Measurements from ENCODE around the gene RGS7BP.

Gene RGS7BP

DNA sequence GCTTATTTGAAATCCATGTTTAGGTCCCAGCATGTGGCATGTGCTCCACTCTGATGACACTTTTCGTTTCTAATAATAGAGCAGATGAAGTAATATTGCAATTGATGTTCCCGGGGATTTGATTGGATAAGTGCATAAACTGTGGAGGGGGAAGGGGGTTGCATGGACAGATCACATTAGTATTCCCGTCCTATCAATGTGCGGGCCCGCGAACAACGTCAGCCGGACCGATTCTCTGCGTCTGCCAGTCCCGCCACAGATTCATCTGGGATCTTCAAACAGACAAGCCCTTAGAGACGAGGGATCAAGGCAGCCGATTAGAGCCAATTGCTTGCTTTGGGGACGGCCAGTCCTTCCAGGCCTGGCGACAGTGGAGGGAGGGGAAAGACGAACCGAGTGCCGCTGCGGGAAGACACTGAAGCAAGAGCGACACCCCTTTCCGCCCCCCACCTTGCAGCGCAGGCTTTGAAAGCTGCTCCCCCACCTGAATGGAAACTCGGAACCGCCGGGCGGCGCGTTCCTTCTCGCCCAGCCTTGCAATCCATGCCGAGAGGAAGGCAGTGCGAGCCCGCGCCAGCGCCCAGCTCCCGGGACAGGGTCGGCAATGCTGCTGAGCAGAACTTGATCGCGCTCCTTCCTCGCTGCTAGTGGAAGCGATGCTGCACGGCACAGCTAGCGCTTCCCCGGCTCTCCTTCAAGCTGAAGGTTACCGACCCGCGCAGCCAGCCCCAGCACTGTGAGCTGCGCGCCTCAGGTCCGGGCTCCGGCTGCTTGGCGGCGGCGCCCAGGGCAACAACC, at the start of gene RGS7BP:
TSS of gene RGS7BP (plus strand) at position 247 of the 798 bp plus-strand sequence. CDS start 610 bp downstream, outside the sequence.
- TF ChIP-seq GATA3 (IDR thresholded peaks at IDR 0.05; ENCODE audit: low read depth, low read length) (no peak), GATA2 (IDR thresholded peaks at IDR 0.05; ENCODE audit: low read depth, low read length) (no peak)

DNA sequence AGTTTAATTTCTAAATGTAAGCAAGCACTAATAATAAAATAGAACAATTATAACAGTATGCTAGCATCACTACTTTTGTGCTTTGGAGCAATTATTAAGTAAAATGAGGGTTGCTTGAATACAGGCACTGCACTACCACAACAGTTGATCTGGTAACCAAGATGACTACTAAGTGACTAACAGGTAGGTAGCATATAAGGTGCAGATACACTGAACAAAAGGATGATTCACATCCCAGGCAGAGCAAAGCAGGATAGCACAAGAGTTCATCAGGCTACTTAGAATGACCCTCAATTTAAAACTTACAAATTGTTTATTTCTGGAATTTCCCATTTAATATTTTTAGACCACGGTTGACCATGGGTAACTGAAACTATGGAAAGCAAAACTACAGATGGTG, 48.0 kb upstream of the RGS7BP start:
- TF ChIP-seq GATA3 (IDR thresholded peaks at IDR 0.05; ENCODE audit: low read depth, low read length), result no peak
- no peak for TF ChIP-seq GATA2 (IDR thresholded peaks at IDR 0.05; ENCODE audit: low read depth, low read length)

DNA sequence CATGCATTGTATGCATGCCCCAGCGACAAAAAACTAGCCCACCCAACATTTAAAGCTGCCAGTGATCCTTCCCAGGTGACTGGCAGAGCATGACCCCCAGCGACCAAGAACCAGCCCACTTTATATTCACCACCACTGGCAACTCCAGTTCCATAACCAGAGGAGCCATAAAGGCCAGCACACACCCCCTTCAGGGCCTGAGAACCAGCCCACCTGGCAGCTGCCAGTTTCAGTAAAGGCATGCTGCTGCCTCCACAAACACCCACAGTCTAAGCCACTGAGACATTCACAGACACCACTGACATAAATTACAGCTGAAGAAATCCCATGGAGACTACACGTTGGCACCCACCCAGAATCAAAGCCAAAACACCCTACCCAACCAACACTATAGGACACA, 46.9 kb upstream of the RGS7BP start:
- no peak for TF ChIP-seq GATA3 (IDR thresholded peaks at IDR 0.05; ENCODE audit: low read depth, low read length)
- no peak for TF ChIP-seq GATA2 (IDR thresholded peaks at IDR 0.05; ENCODE audit: low read depth, low read length)

DNA sequence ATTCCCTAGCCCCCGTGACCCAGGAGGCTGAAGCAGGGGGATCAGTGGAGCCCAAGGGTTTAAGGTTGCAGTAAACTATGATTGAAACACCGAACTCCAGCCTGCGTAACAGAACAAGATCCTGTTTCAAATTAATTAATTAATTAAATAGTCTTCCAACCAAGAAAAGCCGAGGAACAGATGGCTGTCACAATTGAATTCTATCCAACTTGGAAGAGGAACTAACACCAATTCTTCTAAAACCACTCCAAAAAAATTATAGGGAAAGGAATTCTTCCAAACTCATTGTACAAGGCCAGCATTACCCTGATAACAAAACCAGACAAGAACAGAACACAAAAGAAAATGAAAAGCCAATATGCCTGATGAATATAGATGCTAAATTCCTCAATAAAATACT, 43.4 kb upstream of the RGS7BP start:
- TF ChIP-seq GATA3 (IDR thresholded peaks at IDR 0.05; ENCODE audit: low read depth, low read length) (no peak), GATA2 (IDR thresholded peaks at IDR 0.05; ENCODE audit: low read depth, low read length) (no peak)

DNA sequence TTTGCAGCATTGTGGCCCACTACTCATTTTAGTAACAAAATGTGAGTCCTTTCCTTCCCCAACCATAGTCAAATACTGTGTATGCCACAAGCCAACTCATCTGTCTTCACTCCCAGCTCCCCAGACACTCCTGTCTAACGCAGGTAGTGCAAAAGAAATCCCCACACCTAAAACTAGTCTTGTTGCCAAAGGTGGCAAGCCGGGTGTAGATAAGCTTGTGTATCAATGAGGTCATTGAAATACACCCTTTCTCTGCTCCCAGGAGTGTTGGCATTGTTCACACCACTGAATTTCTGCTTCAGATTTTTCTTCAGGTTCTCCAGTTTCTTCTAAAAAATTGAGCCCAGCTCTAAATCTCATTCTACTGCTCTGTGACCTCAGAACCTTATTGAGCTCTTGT, 19.7 kb upstream of the RGS7BP start:
- TF ChIP-seq GATA3 (IDR thresholded peaks at IDR 0.05; ENCODE audit: low read depth, low read length) (no peak), GATA2 (IDR thresholded peaks at IDR 0.05; ENCODE audit: low read depth, low read length) (no peak)

DNA sequence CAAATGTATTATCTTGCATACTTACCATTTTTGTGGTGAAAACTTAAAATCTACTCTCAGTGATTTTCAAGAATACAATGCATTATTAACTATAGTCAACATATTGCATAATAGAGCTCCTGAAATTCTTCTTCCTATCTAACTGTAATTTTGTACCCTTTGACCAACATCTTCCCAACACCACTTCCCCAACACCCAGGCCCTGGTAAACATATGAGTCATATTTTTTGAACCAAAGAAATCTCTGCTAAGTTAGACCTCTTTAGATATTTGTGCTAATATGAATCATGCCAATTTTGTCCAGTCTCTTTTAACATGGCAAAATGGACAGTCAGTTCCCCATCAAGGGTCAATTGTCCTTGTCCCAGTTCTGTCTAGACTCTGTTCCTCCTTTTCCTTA, 18.5 kb upstream of the RGS7BP start:
- no peak for TF ChIP-seq GATA3 (IDR thresholded peaks at IDR 0.05; ENCODE audit: low read depth, low read length)
- TF ChIP-seq GATA2 (IDR thresholded peaks at IDR 0.05; ENCODE audit: low read depth, low read length), result no peak

DNA sequence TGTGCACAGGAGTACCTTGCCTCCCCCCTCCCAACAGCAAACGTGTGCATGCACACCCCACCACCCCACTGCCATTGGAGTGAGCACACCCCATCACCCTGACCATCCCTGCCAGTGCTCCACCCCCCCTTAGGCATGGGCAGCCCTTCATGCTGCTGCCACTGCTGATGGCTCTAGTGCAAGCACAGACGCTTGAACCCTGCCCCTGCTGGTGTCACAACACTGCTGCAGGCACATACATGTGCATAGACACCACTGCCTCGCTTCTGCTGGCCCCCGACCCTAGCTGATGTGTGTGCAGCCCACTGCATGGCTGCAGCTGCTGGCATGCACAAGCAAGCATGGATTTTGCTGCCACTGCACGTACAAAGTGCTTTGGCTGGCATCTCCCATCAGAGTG, 16.0 kb upstream of the RGS7BP start:
- TF ChIP-seq GATA3 (IDR thresholded peaks at IDR 0.05; ENCODE audit: low read depth, low read length) (no peak), GATA2 (IDR thresholded peaks at IDR 0.05; ENCODE audit: low read depth, low read length) (no peak)

DNA sequence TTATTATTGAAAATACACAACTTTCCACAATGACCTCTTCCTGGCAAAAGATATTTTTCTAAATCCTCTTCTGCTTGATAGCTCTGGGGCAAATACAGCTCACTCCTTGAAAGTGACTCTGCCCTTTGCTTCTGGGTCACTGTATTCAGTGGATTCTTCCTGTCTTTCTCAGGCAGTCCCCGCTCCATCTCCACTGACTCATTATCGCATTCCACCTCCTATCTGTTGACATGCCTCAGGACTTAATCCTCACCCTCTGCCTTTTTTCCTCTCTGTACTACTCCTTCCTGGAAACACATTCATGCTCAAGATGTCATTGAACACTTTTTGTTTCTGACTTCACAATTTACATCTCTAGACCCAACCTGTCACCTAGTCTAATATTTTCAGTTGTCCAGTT, 8.4 kb upstream of the RGS7BP start:
- TF ChIP-seq GATA3 (IDR thresholded peaks at IDR 0.05; ENCODE audit: low read depth, low read length), result no peak
- no peak for TF ChIP-seq GATA2 (IDR thresholded peaks at IDR 0.05; ENCODE audit: low read depth, low read length)

DNA sequence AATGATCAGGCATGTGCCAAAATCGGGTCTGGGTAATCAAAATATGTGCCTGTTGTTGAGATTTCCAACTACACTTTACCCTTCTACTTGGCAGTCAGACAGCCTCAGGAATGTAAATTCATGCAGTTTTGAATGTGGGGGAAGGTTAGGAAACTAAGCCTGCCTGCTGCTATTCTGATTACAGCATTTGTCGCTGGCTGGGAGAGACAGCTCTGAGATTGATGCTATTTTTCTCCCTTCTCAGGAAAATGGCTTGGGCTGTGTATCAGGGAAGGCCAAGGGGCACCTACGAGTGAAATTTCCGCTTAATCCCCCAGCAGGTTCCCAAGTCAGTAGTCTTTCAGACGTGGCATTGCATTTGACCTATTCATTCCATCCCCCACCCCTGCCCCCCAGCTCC, 3.6 kb upstream of the RGS7BP start:
- TF ChIP-seq GATA3 (IDR thresholded peaks at IDR 0.05; ENCODE audit: low read depth, low read length), result no peak
- no peak for TF ChIP-seq GATA2 (IDR thresholded peaks at IDR 0.05; ENCODE audit: low read depth, low read length)

DNA sequence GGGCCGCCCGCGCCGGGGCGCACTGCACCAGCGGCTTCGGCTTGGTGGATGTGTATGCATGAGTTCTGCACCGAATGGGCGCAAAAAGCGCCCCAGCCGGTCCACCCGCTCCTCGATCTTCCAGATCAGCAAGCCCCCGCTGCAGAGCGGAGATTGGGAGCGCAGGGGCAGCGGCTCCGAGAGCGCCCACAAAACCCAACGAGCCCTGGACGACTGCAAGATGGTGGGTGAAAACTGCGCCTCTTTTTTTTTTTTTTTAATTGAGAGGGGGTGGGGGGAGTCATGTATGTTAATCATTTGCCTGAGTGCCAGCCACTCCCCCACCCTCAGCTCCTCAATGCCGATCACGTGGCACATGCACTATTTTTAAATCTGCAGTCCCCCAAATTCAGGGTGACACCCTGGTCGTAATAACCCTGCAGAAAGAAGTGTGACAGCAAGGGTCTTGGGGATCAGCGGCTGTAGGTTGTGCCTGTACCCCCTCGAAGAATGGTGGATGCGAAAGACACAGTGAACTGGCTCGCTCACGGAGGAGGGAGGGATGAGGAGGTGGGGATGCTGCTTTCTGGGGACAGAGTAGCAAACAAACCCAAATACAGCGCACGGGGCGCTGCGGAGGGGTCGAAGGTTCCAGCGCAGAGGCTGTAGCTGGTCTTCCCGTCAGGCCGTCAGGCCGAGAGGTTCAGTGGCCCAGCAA, 900 bp downstream of the RGS7BP start:
- TF ChIP-seq GATA2 (IDR thresholded peaks at IDR 0.05; ENCODE audit: low read depth, low read length), result no peak
- no peak for TF ChIP-seq GATA3 (IDR thresholded peaks at IDR 0.05; ENCODE audit: low read depth, low read length)

DNA sequence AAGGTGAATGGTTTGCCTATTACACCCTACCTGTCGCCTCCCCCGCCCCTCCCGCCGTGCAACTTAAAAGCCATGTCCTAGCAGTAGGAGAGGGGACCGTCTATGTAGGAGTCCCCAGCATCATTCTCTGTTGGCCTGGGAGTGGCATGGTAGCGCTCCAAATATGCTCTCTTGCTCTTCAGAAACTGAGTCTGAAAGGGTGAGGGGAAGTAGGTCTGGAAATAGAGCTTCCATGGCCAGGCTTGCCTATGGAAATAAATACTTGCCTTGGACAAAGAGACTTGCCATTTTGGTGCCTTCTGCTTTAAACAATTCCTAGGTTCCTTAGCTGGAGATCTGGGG, 1.4 kb downstream of the RGS7BP start:
- TF ChIP-seq GATA3 (IDR thresholded peaks at IDR 0.05; ENCODE audit: low read depth, low read length), result no peak
- TF ChIP-seq GATA2 (IDR thresholded peaks at IDR 0.05; ENCODE audit: low read depth, low read length), result no peak

DNA sequence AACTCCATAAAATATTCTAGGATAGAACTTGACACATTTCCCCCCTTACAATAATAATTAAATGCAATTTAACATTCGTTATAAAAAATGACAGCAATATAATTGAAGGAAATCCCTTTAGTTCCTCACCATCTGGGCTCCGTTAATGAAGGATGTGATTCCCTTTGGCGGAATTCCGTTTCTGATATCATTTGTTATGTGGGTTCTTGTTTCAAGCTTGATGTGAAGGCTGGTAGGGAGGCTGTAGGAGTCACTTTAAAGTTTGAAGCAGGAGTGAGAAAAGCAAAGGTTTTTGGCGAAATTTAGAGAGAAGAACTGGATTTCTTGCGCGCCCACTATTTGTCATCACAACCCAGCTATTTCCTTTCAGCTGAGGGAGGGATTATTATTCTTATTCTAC, 4.0 kb downstream of the RGS7BP start:
- TF ChIP-seq GATA2 (IDR thresholded peaks at IDR 0.05; ENCODE audit: low read depth, low read length) (no peak), GATA3 (IDR thresholded peaks at IDR 0.05; ENCODE audit: low read depth, low read length) (no peak)

DNA sequence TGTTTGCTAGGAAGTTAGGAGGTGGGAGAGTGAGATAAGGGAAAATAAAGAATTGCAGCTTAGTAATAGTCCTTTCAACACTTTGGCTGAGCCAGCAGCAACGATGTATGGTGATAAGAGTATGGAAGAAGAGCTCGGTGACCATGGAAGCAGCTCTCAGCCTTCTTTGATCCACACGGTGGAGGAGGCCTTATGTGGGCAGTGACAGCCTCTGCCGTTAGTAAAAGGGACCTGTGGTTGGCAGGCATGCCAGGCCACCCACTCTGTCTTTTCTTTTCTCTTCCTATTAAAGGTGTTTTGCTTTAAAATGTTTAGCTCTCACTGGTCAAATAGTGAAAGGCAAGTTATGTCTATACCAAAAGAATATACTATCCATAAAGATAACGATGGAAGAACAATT, 7.7 kb downstream of the RGS7BP start:
- TF ChIP-seq GATA2 (IDR thresholded peaks at IDR 0.05; ENCODE audit: low read depth, low read length), result no peak
- no peak for TF ChIP-seq GATA3 (IDR thresholded peaks at IDR 0.05; ENCODE audit: low read depth, low read length)

DNA sequence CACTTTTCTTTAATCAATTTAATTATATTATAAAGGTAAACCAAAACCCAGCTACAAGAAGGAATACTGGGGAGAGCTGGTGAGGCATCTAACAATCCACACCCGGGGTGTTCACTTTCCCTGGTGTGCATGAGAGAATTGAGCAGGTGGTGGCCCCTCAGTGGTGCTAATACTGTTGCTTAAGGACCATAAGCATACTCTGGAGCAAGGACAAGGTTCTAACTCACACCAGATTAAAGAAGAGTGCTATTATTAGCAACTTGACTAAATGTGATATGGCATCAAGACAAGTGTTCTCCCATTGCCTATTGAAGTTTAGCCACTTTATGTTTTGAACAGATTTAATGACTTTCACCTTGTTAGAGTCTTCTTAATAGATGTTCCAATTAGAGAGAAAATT, 8.8 kb downstream of the RGS7BP start:
- TF ChIP-seq GATA2 (IDR thresholded peaks at IDR 0.05; ENCODE audit: low read depth, low read length) (no peak), GATA3 (IDR thresholded peaks at IDR 0.05; ENCODE audit: low read depth, low read length) (no peak)

DNA sequence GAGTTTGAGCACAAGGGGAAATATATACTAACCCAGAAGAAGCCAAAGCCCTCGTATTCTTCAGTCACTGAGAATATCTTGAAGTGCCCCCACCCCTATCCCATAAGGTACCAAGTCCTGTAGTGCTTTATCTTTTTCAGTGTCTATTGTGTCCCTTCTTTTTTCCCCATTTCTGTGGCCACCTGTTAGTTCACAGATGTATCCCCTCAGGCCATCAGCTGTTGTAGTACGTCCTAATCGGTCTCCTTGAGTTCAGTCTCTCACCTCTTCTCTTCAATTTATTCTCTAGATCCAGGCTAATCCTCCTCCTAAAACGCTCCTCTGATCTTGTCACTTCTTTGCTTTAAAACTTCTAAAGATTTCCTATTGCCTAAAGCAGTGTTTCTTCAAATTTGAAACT, 10.4 kb downstream of the RGS7BP start:
- TF ChIP-seq GATA3 (IDR thresholded peaks at IDR 0.05; ENCODE audit: low read depth, low read length) (no peak), GATA2 (IDR thresholded peaks at IDR 0.05; ENCODE audit: low read depth, low read length) (no peak)

Measured in SH-SY5Y (cell line).